Tibial nerve (tissue), 4 donors: ENCODE results near the gene FAM149B1. TPM values are rescaled to one million over a fixed set of nuclear protein-coding genes. Genes with fewer than 3 reads are reported as not detected.
"Not testable (repeated sequence)": the region's sequence is repeated elsewhere in the genome, so short reads cannot be mapped to it uniquely, and the experiment has no call there.

Experiments used
- DNase-seq, 2 donors: peaks; one replicate each; pipeline ENCODE4 v3.0.0-alpha.2; 2019; ENCODE audit warnings: low spot score in 2 of 2
- H3K27ac ChIP-seq, 4 donors: fragments of 200-600 bp; sonication (generic) in 3 of 4; one replicate each; pipeline ENCODE4 v1.5.1; 2017 to 2019; ENCODE audit warnings: mild to moderate bottlenecking in 1 of 4
- H3K27me3 ChIP-seq, 2 donors: fragments of 200-600 bp; sonication (generic) in 1 of 2; one replicate each; pipeline versions ENCODE4 v1.5.1 to v1.6.0; 2017 to 2019
- H3K36me3 ChIP-seq, 3 donors: fragments of 200-600 bp; sonication (generic); one replicate each; pipeline ENCODE4 v1.5.1; 2018 to 2019
- H3K4me1 ChIP-seq, 4 donors: fragments of 200-600 bp; sonication (generic) in 3 of 4; one replicate each; pipeline ENCODE4 v1.5.1; 2017 to 2019
- H3K4me3 ChIP-seq, 4 donors: fragments of 200-600 bp; sonication (generic) in 3 of 4; one replicate each; pipeline ENCODE4 v1.5.1; 2017 to 2019; ENCODE audit warnings: mild to moderate bottlenecking in 1 of 4, moderate library complexity in 1 of 4
- H3K9me3 ChIP-seq, 4 donors: fragments of 200-600 bp; sonication (generic) in 3 of 4; one replicate each; pipeline ENCODE4 v1.5.1; 2017 to 2019
- CTCF ChIP-seq, 5 experiments: fragments of 200-600 bp in 3 of 5; fragments of 450-650 bp in 2 of 5; sonication (generic) in 3 of 5; IDR thresholded peaks; one replicate each; pipeline ENCODE4 v1.5.1; 2016 to 2019; ENCODE audit warnings: antibody characterized with exemption in 5 of 5, mild to moderate bottlenecking in 3 of 5, moderate library complexity in 2 of 5
- EP300 ChIP-seq, 2 donors: sonication (generic); formaldehyde crosslinking; IDR thresholded peaks; one replicate each; pipeline ENCODE4 v1.6.1; 2017; ENCODE audit warnings: antibody characterized with exemption in 2 of 2, mild to moderate bottlenecking in 1 of 2
- POLR2A ChIP-seq, 2 donors: fragments of 450-650 bp; IDR thresholded peaks; one replicate each; pipeline ENCODE4 v1.6.1; 2017; ENCODE audit warnings: antibody characterized with exemption in 2 of 2, mild to moderate bottlenecking in 2 of 2, moderate library complexity in 2 of 2
- WGBS, 2 donors: methylation state at CpG; one replicate each; pipeline ENCODE4 v1.1.5; 2018; 5-methylcytosine and 5-hydroxymethylcytosine counted together
- total RNA-seq, 4 donors: library from RNA; depleted of rRNA; stranded (reverse); fragments of >200 nt; gene quantifications; one replicate each; pipeline ENCODE4 v1.1.0, GENCODE V29; 2016

The FAM149B1 gene
- total RNA-seq, 4 donors from 2014 or later: 11.0 to 27.1 (median 25.0) TPM

- TF ChIP-seq POLR2A (IDR thresholded peaks at IDR 0.05) (peak; percentile 2 to 57), CTCF (IDR thresholded peaks at IDR 0.05) (peak in 2 of 5 experiments; percentile 18 to 41), EP300 (IDR thresholded peaks at IDR 0.05) (peak; percentile 93 to 99)
- peak within 1 kb of the TSS; percentile 76 to 93 (median 90) for H3K27ac ChIP-seq
- DNase-seq: peak; percentile 87 to 96
- H3K4me1 ChIP-seq: peaks cover 6 to 44% (median 16%) of the 10 kb centered on the region in 4 donors
- peak within 1 kb of the TSS; percentile 69 to 84 (median 80) for H3K4me3 ChIP-seq
- WGBS, 2 donors: 0% methylated on average over 37 to 38 of the region's 51 CpGs
- no peaks in the 10 kb centered on the region for H3K27me3 ChIP-seq
- no peaks in the 10 kb centered on the region for H3K9me3 ChIP-seq
- H3K36me3 ChIP-seq: peaks cover 0 to 25% (median 0%) of the 10 kb centered on the region in 3 donors
Observed at GRCh38 chr10:73252445-73253224, 84.7 kb downstream of the FAM149B1 start, which contains the start of gene MRPS16. Gene MRPS16 (minus strand): TSS chr10:73252644. CDS start chr10:73252482, 162 bp downstream.

GRCh38 chr10:73253225-73253555, 85.3 kb downstream of the FAM149B1 start:
- H3K4me3 ChIP-seq: peak overlapping the region; percentile 69 to 84 (median 80)
- no peaks in the 10 kb centered on the region for H3K9me3 ChIP-seq
- H3K4me1 ChIP-seq: peaks cover 3 to 39% (median 14%) of the 10 kb centered on the region in 4 donors
- peaks cover 0 to 25% (median 0%) of the 10 kb centered on the region in 3 donors for H3K36me3 ChIP-seq
- no peak for DNase-seq
- H3K27me3 ChIP-seq: no peaks in the 10 kb centered on the region
- H3K27ac ChIP-seq: peak overlapping the region in 3 of 4 donors; percentile 87 to 93 (median 93)
- TF ChIP-seq EP300 (IDR thresholded peaks at IDR 0.05) (no peak), POLR2A (IDR thresholded peaks at IDR 0.05) (no peak), CTCF (IDR thresholded peaks at IDR 0.05) (no peak)
- 1 to 2% methylated on average over 4 of the region's 4 CpGs for WGBS, 2 donors

GRCh38 chr10:73258612-73259011, 90.7 kb downstream of the FAM149B1 start:
- H3K9me3 ChIP-seq, DNase-seq: not testable (repeated sequence)
- 94 to 95% methylated on average over 10 of the region's 10 CpGs for WGBS, 2 donors

GRCh38 chr10:73261362-73261995, 93.6 kb downstream of the FAM149B1 start:
- no peaks in the 10 kb centered on the region for H3K36me3 ChIP-seq
- H3K9me3 ChIP-seq: no peaks in the 10 kb centered on the region
- H3K27ac ChIP-seq: no peak overlapping the region
- no peak for DNase-seq
- no peak for TF ChIP-seq CTCF (IDR thresholded peaks at IDR 0.05)
- no peak for TF ChIP-seq POLR2A (IDR thresholded peaks at IDR 0.05)
- TF ChIP-seq EP300 (IDR thresholded peaks at IDR 0.05): no peak
- H3K27me3 ChIP-seq: no peaks in the 10 kb centered on the region
- 88 to 90% methylated on average over 9 of the region's 9 CpGs for WGBS, 2 donors
- peaks cover 0 to 5% (median 0%) of the 10 kb centered on the region in 4 donors for H3K4me1 ChIP-seq
- no peak overlapping the region for H3K4me3 ChIP-seq

More at GRCh38 chr10:73258612-73259011, 90.7 kb downstream of the FAM149B1 start:
- not testable (repeated sequence) for H3K4me1 ChIP-seq, H3K27ac ChIP-seq, H3K27me3 ChIP-seq, H3K36me3 ChIP-seq, H3K4me3 ChIP-seq

GRCh38 chr10:73262105-73262730, 94.3 kb downstream of the FAM149B1 start:
- Histone ChIP-seq H3K9me3 (no peaks in the 10 kb centered on the region), H3K36me3 (no peaks in the 10 kb centered on the region), H3K27ac (no peak overlapping the region), H3K4me3 (no peak overlapping the region), H3K27me3 (no peaks in the 10 kb centered on the region), H3K4me1 (peaks cover 0 to 5% (median 0%) of the 10 kb centered on the region in 4 donors)
- no peak for DNase-seq
- no peak for TF ChIP-seq EP300 (IDR thresholded peaks at IDR 0.05)
- TF ChIP-seq POLR2A (IDR thresholded peaks at IDR 0.05): no peak
- no peak for TF ChIP-seq CTCF (IDR thresholded peaks at IDR 0.05)
- 73 to 75% methylated on average over 4 of the region's 4 CpGs for WGBS, 2 donors
